Left ventricle myocardium inferior (tissue), 1 donor: ENCODE data around the gene RPUSD3. TPM values are rescaled to one million over a fixed set of nuclear protein-coding genes. Genes with fewer than 3 reads are reported as not detected.
"Not testable (repeated sequence)": the region's sequence is repeated elsewhere in the genome, so short reads cannot be mapped to it uniquely, and the experiment has no call there.

Experiments
- DNase-seq: peaks from one replicate; pipeline ENCODE4 v3.0.0-alpha.2; 2020
- H3K27ac ChIP-seq: fragments of 200-600 bp; replicated peaks from 2 replicates; pipeline ENCODE4 v1.8.0; 2021
- H3K27me3 ChIP-seq: fragments of 200-600 bp; 2 replicates; pipeline ENCODE4 v1.8.0; 2021; ENCODE audit warnings: low read depth
- H3K36me3 ChIP-seq: fragments of 200-600 bp; 2 replicates; pipeline ENCODE4 v1.8.0; 2021
- H3K4me1 ChIP-seq: fragments of 200-600 bp; 2 replicates; pipeline ENCODE4 v1.8.0; 2021
- H3K4me3 ChIP-seq: fragments of 200-600 bp; 2 replicates; pipeline ENCODE4 v1.8.0; 2021; ENCODE audit warnings: mild to moderate bottlenecking, moderate library complexity
- H3K9me3 ChIP-seq: fragments of 200-600 bp; replicated peaks from 2 replicates; pipeline ENCODE4 v1.8.0; 2021
- CTCF ChIP-seq: fragments of 200-600 bp; IDR thresholded peaks from 2 replicates; pipeline ENCODE4 v1.8.0; 2021; ENCODE audit warnings: antibody characterized with exemption, mild to moderate bottlenecking, borderline replicate concordance
- intact Hi-C: fragments of 100-400 bp; cut with micrococcal nuclease; formaldehyde crosslinking; loops from one replicate; pipeline ENCODE4 v1.11.0; 2022
- total RNA-seq: library from RNA; stranded (reverse); fragmentation: NEBNext Ultra II Directional; extraction: Animal tissue kit (Norgen Biotek cat#: 25700); gene quantifications from one replicate; pipeline ENCODE4 v1.2.1, GENCODE V29; 2021
- donor health status: DM: no; HTN: yes; CAD: no; lungs with severe emphysema.

Gene RPUSD3
- total RNA-seq, 1 donor from 2014 or later = 35.7 TPM

GRCh38 chr3:9855594-9855993 lies 11.8 kb upstream of the RPUSD3 start:
- intact Hi-C loops = no loop called here
- no peak for DNase-seq
- no peak overlapping the region for H3K4me3 ChIP-seq
- H3K36me3 ChIP-seq = no peaks in the 10 kb centered on the region
- no peaks in the 10 kb centered on the region for H3K4me1 ChIP-seq
- no peak overlapping the region for H3K27ac ChIP-seq
- H3K9me3 ChIP-seq = no peaks in the 10 kb centered on the region
- TF ChIP-seq CTCF = no peak
- no peaks in the 10 kb centered on the region for H3K27me3 ChIP-seq

- H3K36me3 ChIP-seq, intact Hi-C loops: not testable (repeated sequence)
Measured at GRCh38 chr3:9854291-9854940, 10.6 kb upstream of the RPUSD3 start.

GRCh38 chr3:9852528-9852927 lies 8.7 kb upstream of the RPUSD3 start:
- intact Hi-C loops = no loop called here
- no peaks in the 10 kb centered on the region for H3K9me3 ChIP-seq
- H3K36me3 ChIP-seq = no peaks in the 10 kb centered on the region
- no peak overlapping the region for H3K27ac ChIP-seq
- DNase-seq = no peak
- H3K27me3 ChIP-seq = no peaks in the 10 kb centered on the region
- no peak for TF ChIP-seq CTCF
- H3K4me1 ChIP-seq = no peaks in the 10 kb centered on the region
- H3K4me3 ChIP-seq = no peak overlapping the region

More at GRCh38 chr3:9854291-9854940, 10.6 kb upstream of the RPUSD3 start:
- DNase-seq, H3K4me3 ChIP-seq, H3K27me3 ChIP-seq, H3K4me1 ChIP-seq, H3K9me3 ChIP-seq, H3K27ac ChIP-seq: not testable (repeated sequence)

GRCh38 chr3:9851926-9852325 lies 8.1 kb upstream of the RPUSD3 start:
- H3K27ac ChIP-seq, DNase-seq, H3K27me3 ChIP-seq, H3K4me1 ChIP-seq, H3K9me3 ChIP-seq, H3K4me3 ChIP-seq, H3K36me3 ChIP-seq, intact Hi-C loops: not testable (repeated sequence)

- H3K4me3 ChIP-seq, intact Hi-C loops, H3K9me3 ChIP-seq, H3K27ac ChIP-seq, H3K4me1 ChIP-seq, H3K36me3 ChIP-seq, H3K27me3 ChIP-seq, DNase-seq: not testable (repeated sequence)
Measured at GRCh38 chr3:9851383-9851782, 7.6 kb upstream of the RPUSD3 start.

GRCh38 chr3:9848860-9849259 lies 5.1 kb upstream of the RPUSD3 start:
- TF ChIP-seq CTCF = peak; percentile 69
- H3K36me3 ChIP-seq, intact Hi-C loops, H3K4me1 ChIP-seq, H3K27ac ChIP-seq, H3K4me3 ChIP-seq, H3K9me3 ChIP-seq, DNase-seq, H3K27me3 ChIP-seq: not testable (repeated sequence)

GRCh38 chr3:9847870-9848269 lies 4.1 kb upstream of the RPUSD3 start:
- H3K4me3 ChIP-seq, H3K27me3 ChIP-seq, intact Hi-C loops, H3K36me3 ChIP-seq, DNase-seq, H3K9me3 ChIP-seq, H3K27ac ChIP-seq: not testable (repeated sequence)
- peaks cover 14% of the 10 kb centered on the region for H3K4me1 ChIP-seq
